Astrocyte (in vitro differentiated cells and primary cell): Measurements from ENCODE around the gene RAB2B. TPM values are rescaled to one million over a fixed set of nuclear protein-coding genes. Genes with fewer than 3 reads are reported as not detected.
A peak's percentile ranks its signal among the peaks of the same experiment; 100 is the strongest.

Experiments used
- DNase-seq: peaks from one replicate; pipeline ENCODE4 v3.0.0-alpha.2; 2010; ENCODE audit warnings: low read depth
- FAIRE-seq: peaks from 2 replicates; lab custom pipeline; 2011; peaks lifted over from hg19 to GRCh38; lab: Jason Lieb, UNC
- H2AFZ ChIP-seq: 2 replicates; pipeline ENCODE4 v1.6.0; 2012; ENCODE audit warnings: low read depth, low read length, inconsistent platforms
- H3K27ac ChIP-seq: 2 replicates; pipeline ENCODE4 v1.5.1; 2011; ENCODE audit warnings: low read depth, low read length, inconsistent platforms
- H3K27me3 ChIP-seq: 2 replicates; pipeline ENCODE4 v1.6.0; 2011; ENCODE audit warnings: low read length, inconsistent platforms; ENCODE audit not compliant: insufficient read depth
- H3K36me3 ChIP-seq: 2 replicates; pipeline ENCODE4 v1.5.1; 2011; ENCODE audit warnings: low read length, inconsistent platforms; ENCODE audit not compliant: insufficient read depth
- H3K4me1 ChIP-seq: 2 replicates; pipeline ENCODE4 v1.5.1; 2011; ENCODE audit warnings: low read length, inconsistent platforms; ENCODE audit not compliant: insufficient read depth
- H3K4me2 ChIP-seq: 2 replicates; pipeline ENCODE4 v1.6.0; 2012; ENCODE audit warnings: low read length, inconsistent platforms
- H3K4me3 ChIP-seq: 2 replicates; pipeline ENCODE4 v1.5.1; 2011; ENCODE audit warnings: low read depth, mild to moderate bottlenecking, low read length, inconsistent platforms; ENCODE audit not compliant: insufficient read depth
- H3K79me2 ChIP-seq: 2 replicates; pipeline ENCODE4 v1.6.0; 2012; ENCODE audit warnings: mild to moderate bottlenecking, low read length, inconsistent platforms; ENCODE audit not compliant: insufficient read depth
- H3K9ac ChIP-seq: 2 replicates; pipeline ENCODE4 v1.6.0; 2012; ENCODE audit warnings: mild to moderate bottlenecking, low read length, inconsistent platforms
- H3K9me3 ChIP-seq: 2 replicates; pipeline ENCODE4 v1.5.1; 2012; ENCODE audit warnings: low read depth, mild to moderate bottlenecking, low read length, inconsistent platforms; ENCODE audit not compliant: insufficient read depth
- H4K20me1 ChIP-seq: 2 replicates; pipeline ENCODE4 v1.6.0; 2012; ENCODE audit warnings: low read length, inconsistent platforms; ENCODE audit not compliant: insufficient read depth
- H3K27ac Mint-ChIP-seq: one replicate; pipeline ENCODE4 v1.8.0; 2021; ENCODE audit warnings: mild to moderate bottlenecking, mixed read lengths; ENCODE audit not compliant: unreplicated experiment
- H3K27me3 Mint-ChIP-seq: one replicate; pipeline ENCODE4 v1.8.0; 2021; ENCODE audit warnings: low read depth, mixed read lengths; ENCODE audit not compliant: unreplicated experiment
- H3K36me3 Mint-ChIP-seq: one replicate; pipeline ENCODE4 v1.8.0; 2021; ENCODE audit warnings: low read depth, mixed read lengths; ENCODE audit not compliant: unreplicated experiment
- H3K4me1 Mint-ChIP-seq: one replicate; pipeline ENCODE4 v1.8.0; 2021; ENCODE audit warnings: low read depth, mixed read lengths; ENCODE audit not compliant: unreplicated experiment
- H3K4me3 Mint-ChIP-seq: one replicate; pipeline ENCODE4 v1.8.0; 2021; ENCODE audit warnings: mild to moderate bottlenecking, moderate library complexity, mixed read lengths; ENCODE audit not compliant: unreplicated experiment
- H3K9me3 Mint-ChIP-seq: one replicate; pipeline ENCODE4 v1.8.0; 2021; ENCODE audit warnings: mild to moderate bottlenecking, mixed read lengths; ENCODE audit not compliant: unreplicated experiment
- CTCF ChIP-seq: IDR thresholded peaks from 2 replicates; pipeline ENCODE4 v1.5.1; 2011; ENCODE audit warnings: low read depth, mild to moderate bottlenecking, inconsistent platforms, low read length, moderate library complexity; ENCODE audit not compliant: insufficient read depth
- EZH2 ChIP-seq: IDR thresholded peaks from 2 replicates; pipeline ENCODE4 v1.6.1; 2012; ENCODE audit warnings: mild to moderate bottlenecking, low read length, inconsistent platforms; ENCODE audit not compliant: insufficient read depth
- total RNA-seq: library from RNA; stranded (reverse); gene quantifications from 2 replicates; pipeline ENCODE4 v1.2.1, GENCODE V29; 2021

Gene RAB2B
- total RNA-seq, 1 donor from 2014 or later = 49.9 TPM

- TF ChIP-seq EZH2 = no peak
- TF ChIP-seq CTCF = no peak
- H3K36me3 Mint-ChIP-seq = peaks cover 30% of the 10 kb centered on the region
- H2AFZ ChIP-seq = no peak overlapping the region
- H3K9me3 Mint-ChIP-seq = no peaks in the 10 kb centered on the region
- H4K20me1 ChIP-seq = peaks cover 8% of the 10 kb centered on the region
- H3K4me1 ChIP-seq = no peaks in the 10 kb centered on the region
- no peaks in the 10 kb centered on the region for H3K79me2 ChIP-seq
- H3K4me3 ChIP-seq = no peak overlapping the region
- peak; percentile 42 for DNase-seq
- H3K4me3 Mint-ChIP-seq = peak overlapping the region; percentile 34
- H3K36me3 ChIP-seq = peaks cover 46% of the 10 kb centered on the region
- no peaks in the 10 kb centered on the region for H3K27me3 ChIP-seq
- H3K9me3 ChIP-seq = no peaks in the 10 kb centered on the region
- H3K4me2 ChIP-seq = no peak overlapping the region
- H3K27ac ChIP-seq = peak overlapping the region; percentile 21
- FAIRE-seq = no peak
- no peaks in the 10 kb centered on the region for H3K27me3 Mint-ChIP-seq
- H3K9ac ChIP-seq = peak overlapping the region; percentile 17
- H3K27ac Mint-ChIP-seq = peak overlapping the region; percentile 96
- H3K4me1 Mint-ChIP-seq = peaks cover 23% of the 10 kb centered on the region
Measured at GRCh38 chr14:21494902-21495762, 18.4 kb upstream of the RAB2B start.

GRCh38 chr14:21486640-21487087 lies 9.9 kb upstream of the RAB2B start:
- no peaks in the 10 kb centered on the region for H3K4me1 ChIP-seq
- Mint-ChIP-seq H3K4me1 (peaks cover 15% of the 10 kb centered on the region), H3K27me3 (no peaks in the 10 kb centered on the region), H3K36me3 (peaks cover 9% of the 10 kb centered on the region), H3K27ac (peak overlapping the region; percentile 91), H3K4me3 (no peak overlapping the region), H3K9me3 (no peaks in the 10 kb centered on the region)
- no peak overlapping the region for H2AFZ ChIP-seq
- no peak for TF ChIP-seq EZH2
- no peak for TF ChIP-seq CTCF
- peak overlapping the region; percentile 24 for H3K27ac ChIP-seq
- no peaks in the 10 kb centered on the region for H3K27me3 ChIP-seq
- H3K9ac ChIP-seq = no peak overlapping the region
- FAIRE-seq (peak; percentile 32), DNase-seq (peak; percentile 78)
- peaks cover 19% of the 10 kb centered on the region for H3K36me3 ChIP-seq
- H4K20me1 ChIP-seq = peaks cover 15% of the 10 kb centered on the region
- H3K9me3 ChIP-seq = no peaks in the 10 kb centered on the region
- H3K79me2 ChIP-seq = peaks cover 36% of the 10 kb centered on the region
- peak overlapping the region; percentile 1 for H3K4me2 ChIP-seq
- H3K4me3 ChIP-seq = no peak overlapping the region

DNA sequence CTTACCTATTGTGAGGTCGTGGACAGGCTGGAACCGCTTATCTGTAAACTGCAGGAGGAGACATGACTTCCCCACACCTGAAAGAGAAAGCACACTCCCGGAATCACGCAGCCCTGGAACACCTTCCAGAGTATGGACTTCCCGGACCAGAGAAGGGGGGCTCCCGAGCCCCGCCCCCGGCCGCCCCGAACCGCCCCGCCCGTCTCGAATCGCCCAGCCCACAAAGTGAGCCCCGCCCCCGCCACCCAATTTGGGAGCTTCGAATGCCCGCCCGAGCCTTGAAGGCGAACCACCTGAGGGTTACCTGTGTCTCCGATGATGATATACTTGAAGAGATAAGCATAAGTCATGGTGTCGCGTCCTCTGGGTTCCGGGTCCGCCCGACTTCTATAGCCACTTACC lies 235 bp downstream of the RAB2B start:
- DNase-seq (peak; percentile 42), FAIRE-seq (no peak)
- Histone ChIP-seq H3K4me3 (peak overlapping the region; percentile 88), H3K79me2 (peaks cover 58% of the 10 kb centered on the region), H3K9ac (peak overlapping the region; percentile 99), H3K36me3 (peaks cover 7% of the 10 kb centered on the region), H2AFZ (peak overlapping the region; percentile 85), H4K20me1 (peaks cover 12% of the 10 kb centered on the region), H3K27me3 (no peaks in the 10 kb centered on the region), H3K27ac (peak overlapping the region; percentile 75), H3K4me2 (peak overlapping the region; percentile 94), H3K9me3 (no peaks in the 10 kb centered on the region), H3K4me1 (peaks cover 11% of the 10 kb centered on the region)
- Mint-ChIP-seq H3K27me3 (no peaks in the 10 kb centered on the region), H3K4me3 (peak overlapping the region; percentile 100), H3K9me3 (no peaks in the 10 kb centered on the region), H3K27ac (peak overlapping the region; percentile 97), H3K4me1 (peaks cover 4% of the 10 kb centered on the region), H3K36me3 (peaks cover 5% of the 10 kb centered on the region)
- TF ChIP-seq CTCF (no peak), EZH2 (no peak)
